ENCODE data around the gene JAML. TPM values are rescaled to one million over a fixed set of nuclear protein-coding genes. Genes with fewer than 3 reads are reported as not detected.

JAML gene
- total and polyA plus RNA-seq, 8 donors, result 3.7 to 47.2 (median 7.1) TPM

GRCh38 chr11:118211006-118211405, 13.8 kb downstream of the JAML start:
- H3K27me3 ChIP-seq, result no peaks in the 10 kb centered on the region
- ATAC-seq (no peak), DNase-seq (no peak)
- H3K36me3 ChIP-seq, result peaks cover 0 to 5% of the 10 kb centered on the region in 2 donors
- H3K4me1 ChIP-seq, result peaks cover 10 to 88% of the 10 kb centered on the region in 2 donors
- intact Hi-C loops (cut with DNase I), result no loop called here
- peak overlapping the region in 1 of 2 donors; percentile 86 for H3K27ac ChIP-seq
- TF ChIP-seq, protein P1, sequence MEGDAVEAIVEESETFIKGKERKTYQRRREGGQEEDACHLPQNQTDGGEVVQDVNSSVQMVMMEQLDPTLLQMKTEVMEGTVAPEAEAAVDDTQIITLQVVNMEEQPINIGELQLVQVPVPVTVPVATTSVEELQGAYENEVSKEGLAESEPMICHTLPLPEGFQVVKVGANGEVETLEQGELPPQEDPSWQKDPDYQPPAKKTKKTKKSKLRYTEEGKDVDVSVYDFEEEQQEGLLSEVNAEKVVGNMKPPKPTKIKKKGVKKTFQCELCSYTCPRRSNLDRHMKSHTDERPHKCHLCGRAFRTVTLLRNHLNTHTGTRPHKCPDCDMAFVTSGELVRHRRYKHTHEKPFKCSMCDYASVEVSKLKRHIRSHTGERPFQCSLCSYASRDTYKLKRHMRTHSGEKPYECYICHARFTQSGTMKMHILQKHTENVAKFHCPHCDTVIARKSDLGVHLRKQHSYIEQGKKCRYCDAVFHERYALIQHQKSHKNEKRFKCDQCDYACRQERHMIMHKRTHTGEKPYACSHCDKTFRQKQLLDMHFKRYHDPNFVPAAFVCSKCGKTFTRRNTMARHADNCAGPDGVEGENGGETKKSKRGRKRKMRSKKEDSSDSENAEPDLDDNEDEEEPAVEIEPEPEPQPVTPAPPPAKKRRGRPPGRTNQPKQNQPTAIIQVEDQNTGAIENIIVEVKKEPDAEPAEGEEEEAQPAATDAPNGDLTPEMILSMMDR (IDR thresholded peaks at IDR 0.05), result no peak
- no peaks in the 10 kb centered on the region for H3K9me3 ChIP-seq
- H3K4me3 ChIP-seq, result no peak overlapping the region

GRCh38 chr11:118210323-118210722, 14.5 kb downstream of the JAML start:
- H3K9me3 ChIP-seq, result no peaks in the 10 kb centered on the region
- ATAC-seq (no peak), DNase-seq (no peak)
- no peak overlapping the region for H3K4me3 ChIP-seq
- TF ChIP-seq, protein P1 (IDR thresholded peaks at IDR 0.05), result no peak
- H3K27ac ChIP-seq, result no peak overlapping the region
- no peaks in the 10 kb centered on the region for H3K27me3 ChIP-seq
- peaks cover 0 to 5% of the 10 kb centered on the region in 2 donors for H3K36me3 ChIP-seq
- peaks cover 10 to 88% of the 10 kb centered on the region in 2 donors for H3K4me1 ChIP-seq
- intact Hi-C loops (cut with DNase I), result no loop called here

DNA sequence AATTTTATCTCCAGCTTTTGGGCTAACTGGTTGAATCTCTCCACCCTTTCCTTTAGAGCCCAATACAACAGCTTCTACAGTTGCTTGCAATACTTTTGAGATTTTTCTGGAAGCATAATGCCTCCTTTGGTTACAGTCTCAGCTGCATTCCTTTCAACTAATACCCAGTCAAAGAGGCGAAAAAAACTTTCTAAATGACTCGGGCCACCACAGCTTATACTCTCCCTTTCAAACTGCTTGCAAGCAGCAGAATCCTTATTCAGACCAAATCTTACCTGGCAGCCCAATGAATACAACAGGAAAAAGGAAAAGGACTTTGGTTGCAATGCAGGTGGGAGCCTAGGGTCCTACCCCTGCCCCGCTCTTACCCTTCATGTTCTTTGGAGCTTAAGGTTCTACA, 15.8 kb downstream of the JAML start:
- Histone ChIP-seq H3K4me1 (peaks cover 10 to 76% of the 10 kb centered on the region in 2 donors), H3K4me3 (no peak overlapping the region), H3K27ac (peak overlapping the region in 1 of 2 donors; percentile 23), H3K27me3 (no peaks in the 10 kb centered on the region), H3K36me3 (peaks cover 0 to 5% of the 10 kb centered on the region in 2 donors), H3K9me3 (no peaks in the 10 kb centered on the region)
- intact Hi-C loops (cut with DNase I), result loop anchor here in 1 of 2 donors (10.0 kb wide), 1 partner anchor 146 kb away; the partner anchor contains the start of gene UBE4A
- DNase-seq (no peak), ATAC-seq (no peak)
- TF ChIP-seq, protein P1 (IDR thresholded peaks at IDR 0.05), result no peak

- Histone ChIP-seq H3K9me3 (no peaks in the 10 kb centered on the region), H3K36me3 (peaks cover 0 to 18% of the 10 kb centered on the region in 2 donors), H3K4me1 (peaks cover 6 to 61% of the 10 kb centered on the region in 2 donors), H3K4me3 (no peak overlapping the region), H3K27ac (peak overlapping the region in 1 of 2 donors; percentile 86), H3K27me3 (no peaks in the 10 kb centered on the region)
- TF ChIP-seq, protein P1 (IDR thresholded peaks at IDR 0.05), result no peak
- ATAC-seq (no peak), DNase-seq (no peak)
- intact Hi-C loops (cut with DNase I), result loop anchor here in 1 of 2 donors (10.0 kb wide), 1 partner anchor 148 kb away; the partner anchor contains the start of gene UBE4A
These were observed 17.7 kb downstream of the JAML start for GRCh38 chr11:118207079-118207478.

- ATAC-seq (peak; percentile 62), DNase-seq (peak in 1 of 4 donors; percentile 19)
- Histone ChIP-seq H3K9me3 (no peaks in the 10 kb centered on the region), H3K4me1 (peaks cover 5 to 56% of the 10 kb centered on the region in 2 donors), H3K36me3 (peaks cover 0 to 19% of the 10 kb centered on the region in 2 donors), H3K27ac (peak overlapping the region; percentile 63 to 86), H3K27me3 (no peaks in the 10 kb centered on the region), H3K4me3 (no peak overlapping the region)
- intact Hi-C loops (cut with DNase I), result loop anchor here in 1 of 2 donors (10.0 kb wide), 1 partner anchor 148 kb away; the partner anchor contains the start of gene UBE4A
- TF ChIP-seq, protein P1 (IDR thresholded peaks at IDR 0.05), result no peak
These were observed 18.3 kb downstream of the JAML start for GRCh38 chr11:118206391-118207031.

Data from left lung (tissue), 10 donors.